HepG2 (cell line): ENCODE measurements around the gene ABCB4. TPM values are rescaled to one million over a fixed set of nuclear protein-coding genes. Genes with fewer than 3 reads are reported as not detected.

Experiments
- ATAC-seq: fragments of 200-7000 bp; cut with Tn5 transposase; 3 replicates; pipeline ENCODE4 v1.9.1; 2020; ENCODE audit warnings: mild to moderate bottlenecking, moderate library complexity
- BruUV-seq: library from RNA; stranded (reverse); fragments of 400-500 nt; replicated peaks from 2 replicates; lab custom pipeline; 2021; lab: Mats Ljungman, UMichigan
- CTCF ChIA-PET: fragments of 300-600 bp; formaldehyde crosslinking; extraction: SDS; loops from one replicate; lab custom pipeline; 2021; ENCODE audit warnings: low total read pairs, inconsistent platforms, low intra/inter-chr PET ratio; lab: Yijun Ruan, JAX
- POLR2A ChIA-PET: fragments of 350-600 bp; sonication (Branson Sonifier 250); formaldehyde crosslinking; loops from one replicate; lab custom pipeline; 2020; ENCODE audit warnings: antibody characterized with exemption, inconsistent platforms; lab: Yijun Ruan, JAX
- DNase-seq: peaks from one replicate; pipeline ENCODE4 v3.0.0-alpha.2; 2015; ENCODE audit warnings: low spot score
- FAIRE-seq: peaks from 3 replicates; lab custom pipeline; 2011; peaks lifted over from hg19 to GRCh38; lab: Jason Lieb, UNC
- H2AFZ ChIP-seq: one replicate; pipeline ENCODE4 v1.6.1; 2011; ENCODE audit warnings: low read length, inconsistent platforms
- H3K27ac ChIP-seq: fragments of 300-600 bp; 3 replicates; pipeline ENCODE4 v1.8.0; 2011; ENCODE audit warnings: mixed run types, mild to moderate bottlenecking, mixed read lengths, low read length, inconsistent platforms; ENCODE audit not compliant: insufficient read depth; ENCODE audit errors: extremely low read length
- H3K27me3 ChIP-seq, 2 experiments: fragments of 200-600 bp in 1 of 2; 2 replicates in 1 of 2; 3 replicates in 1 of 2; pipeline versions ENCODE4 v1.6.0 to v1.8.0; 2011; ENCODE audit warnings: low read length in 2 of 2, mild to moderate bottlenecking in 2 of 2, moderate library complexity in 2 of 2, inconsistent platforms in 1 of 2; ENCODE audit not compliant: insufficient read depth in 2 of 2, control insufficient read depth in 1 of 2
- H3K36me3 ChIP-seq, 2 experiments: fragments of 200-600 bp in 1 of 2; replicated peaks in 1 of 2; 2 replicates in 1 of 2; 3 replicates in 1 of 2; pipeline versions ENCODE4 v1.5.1 to v1.8.0; 2011; ENCODE audit warnings: low read length in 2 of 2, inconsistent platforms in 1 of 2; ENCODE audit not compliant: insufficient read depth in 2 of 2, control insufficient read depth in 1 of 2
- H3K4me1 ChIP-seq: 2 replicates; pipeline ENCODE4 v1.5.1; 2012; ENCODE audit warnings: low read length, inconsistent platforms; ENCODE audit not compliant: insufficient read depth
- H3K4me2 ChIP-seq: 2 replicates; pipeline ENCODE4 v1.6.0; 2011; ENCODE audit warnings: low read depth, low read length, inconsistent platforms
- H3K4me3 ChIP-seq, 3 experiments: fragments of 200-600 bp in 1 of 3; sonication (generic), shearing (Covaris generic) in 1 of 3; replicated peaks in 1 of 3; 2 replicates each; pipeline ENCODE4 v1.5.1; 2011 to 2016; ENCODE audit warnings: low read length in 3 of 3, inconsistent platforms in 2 of 3, low read depth in 2 of 3, mild to moderate bottlenecking in 2 of 3, control low read depth in 1 of 3, mixed read lengths in 1 of 3; ENCODE audit not compliant: insufficient read depth in 1 of 3
- H3K79me2 ChIP-seq: one replicate; pipeline ENCODE4 v1.6.1; 2011; ENCODE audit warnings: low read length, inconsistent platforms; ENCODE audit not compliant: insufficient read depth
- H3K9ac ChIP-seq: 2 replicates; pipeline ENCODE4 v1.6.0; 2011; ENCODE audit warnings: mild to moderate bottlenecking, low read depth, low read length, inconsistent platforms; ENCODE audit not compliant: insufficient read depth
- H3K9me3 ChIP-seq: 2 replicates; pipeline ENCODE4 v1.5.1; 2012; ENCODE audit warnings: mild to moderate bottlenecking, low read length
- H4K20me1 ChIP-seq: 2 replicates; pipeline ENCODE4 v1.6.0; 2011; ENCODE audit warnings: inconsistent platforms, mild to moderate bottlenecking, low read length, moderate library complexity; ENCODE audit not compliant: insufficient read depth
- ATF7-NPFF ChIP-seq: sonication (generic); formaldehyde crosslinking; IDR thresholded peaks from 2 replicates; pipeline ENCODE4 v1.8.1; 2023; ENCODE audit warnings: mild to moderate bottlenecking, low read depth, missing genetic modification reagents, moderate library complexity
- JDP2 ChIP-seq: sonication (generic); formaldehyde crosslinking; IDR thresholded peaks from 2 replicates; pipeline ENCODE4 v1.8.1; 2022; ENCODE audit warnings: missing genetic modification reagents, borderline replicate concordance
- MTF1 ChIP-seq: sonication (generic); formaldehyde crosslinking; IDR thresholded peaks from 2 replicates; pipeline ENCODE4 v1.5.0; 2020; ENCODE audit warnings: missing genetic modification reagents
- PTBP1 ChIP-seq: fragments of 200-400 bp; formaldehyde crosslinking; IDR thresholded peaks from 2 replicates; pipeline ENCODE4 v1.6.1; 2018; ENCODE audit warnings: low read length, low read depth; ENCODE audit not compliant: poor library complexity, severe bottlenecking
- SSRP1 ChIP-seq: IDR thresholded peaks from 2 replicates; pipeline ENCODE4 v1.6.1; 2016; ENCODE audit warnings: control low read depth
- TSC22D2 ChIP-seq: sonication (generic); formaldehyde crosslinking; IDR thresholded peaks from 2 replicates; pipeline ENCODE4 v1.5.1; 2020; ENCODE audit warnings: missing genetic modification reagents, mild to moderate bottlenecking, borderline replicate concordance
- ZNF124 ChIP-seq: sonication (generic); formaldehyde crosslinking; IDR thresholded peaks from 2 replicates; pipeline ENCODE4 v1.4.0; 2020; ENCODE audit warnings: missing genetic modification reagents
- ZNF441 ChIP-seq: sonication (generic); formaldehyde crosslinking; IDR thresholded peaks from 2 replicates; pipeline ENCODE4 v1.7.0; 2021; ENCODE audit warnings: missing genetic modification reagents, borderline replicate concordance
- ZNF782 ChIP-seq: sonication (generic); formaldehyde crosslinking; IDR thresholded peaks from 2 replicates; pipeline ENCODE4 v1.4.0; 2020; ENCODE audit warnings: missing genetic modification reagents, mild to moderate bottlenecking, borderline replicate concordance
- WGBS: methylation state at CpG from one replicate; pipeline ENCODE4 v1.1.6; 2017; ENCODE audit warnings: low lambda C conversion rate; 5-methylcytosine and 5-hydroxymethylcytosine counted together
- in situ Hi-C: cut with HindIII; loops from 2 replicates; pipeline ENCODE4 v1.10.0; 2017; ENCODE audit warnings: low pct_unique_long_range_greater_than_20kb; ENCODE audit not compliant: extremely low pct_ligation_motif_present
- intact Hi-C: fragments of 100-400 bp; cut with micrococcal nuclease; formaldehyde crosslinking; loops from one replicate; pipeline ENCODE4 v1.10.0; 2022; ENCODE audit not compliant: unreplicated experiment
- polyA plus RNA-seq, 8 experiments: library from polyadenylated mRNA; depleted of rRNA in 3 of 8; stranded (reverse) in 7 of 8; unstranded in 1 of 8; fragments of >200 nt; fragmentation: Illumina TruSeq in 4 of 8; extraction: Trizol in 4 of 8; gene quantifications; 2 replicates each; pipeline versions ENCODE4 v1.2.1 to v1.2.3, GENCODE V29; 2011 to 2016; ENCODE audit warnings: low read depth in 4 of 8, missing spikeins in 1 of 8, mixed read lengths in 1 of 8; ENCODE audit not compliant: insufficient read depth in 1 of 8
- total RNA-seq, 5 experiments: library from RNA; depleted of rRNA; stranded (reverse); fragments of >200 nt; fragmentation: Illumina TruSeq; extraction: Trizol; gene quantifications; 2 replicates each; pipeline ENCODE4 v1.2.3, GENCODE V29; 2016; ENCODE audit warnings: low read depth in 1 of 5
- TF ChIP-seq, protein P1 (sequence below): sonication (generic); formaldehyde crosslinking; IDR thresholded peaks from 2 replicates; pipeline ENCODE4 v1.4.0; 2020; ENCODE audit warnings: mild to moderate bottlenecking, missing genetic modification reagents
- TF ChIP-seq, protein P2 (sequence below): sonication (generic); formaldehyde crosslinking; IDR thresholded peaks from 2 replicates; pipeline ENCODE4 v1.5.0; 2020; ENCODE audit warnings: mild to moderate bottlenecking, missing genetic modification reagents
- TF ChIP-seq, protein P3 (sequence below): sonication (generic); formaldehyde crosslinking; IDR thresholded peaks from 2 replicates; pipeline ENCODE4 v1.4.0; 2020; ENCODE audit warnings: mild to moderate bottlenecking, low read depth, missing genetic modification reagents
- TF ChIP-seq, protein P4 (sequence below): sonication (generic); formaldehyde crosslinking; IDR thresholded peaks from 2 replicates; pipeline ENCODE4 v1.8.0; 2022; ENCODE audit warnings: missing genetic modification reagents, mild to moderate bottlenecking, borderline replicate concordance
- TF ChIP-seq, protein P5 (sequence below): sonication (generic); formaldehyde crosslinking; IDR thresholded peaks from 2 replicates; pipeline ENCODE4 v1.4.0; 2020; ENCODE audit warnings: mild to moderate bottlenecking, missing genetic modification reagents

The ABCB4 gene
- total and polyA plus RNA-seq, 2 of the 13 experiments (the other 11 are each of a cell fraction or from before 2014, with no cell fraction given), result 18.0 to 32.4 TPM

DNA sequence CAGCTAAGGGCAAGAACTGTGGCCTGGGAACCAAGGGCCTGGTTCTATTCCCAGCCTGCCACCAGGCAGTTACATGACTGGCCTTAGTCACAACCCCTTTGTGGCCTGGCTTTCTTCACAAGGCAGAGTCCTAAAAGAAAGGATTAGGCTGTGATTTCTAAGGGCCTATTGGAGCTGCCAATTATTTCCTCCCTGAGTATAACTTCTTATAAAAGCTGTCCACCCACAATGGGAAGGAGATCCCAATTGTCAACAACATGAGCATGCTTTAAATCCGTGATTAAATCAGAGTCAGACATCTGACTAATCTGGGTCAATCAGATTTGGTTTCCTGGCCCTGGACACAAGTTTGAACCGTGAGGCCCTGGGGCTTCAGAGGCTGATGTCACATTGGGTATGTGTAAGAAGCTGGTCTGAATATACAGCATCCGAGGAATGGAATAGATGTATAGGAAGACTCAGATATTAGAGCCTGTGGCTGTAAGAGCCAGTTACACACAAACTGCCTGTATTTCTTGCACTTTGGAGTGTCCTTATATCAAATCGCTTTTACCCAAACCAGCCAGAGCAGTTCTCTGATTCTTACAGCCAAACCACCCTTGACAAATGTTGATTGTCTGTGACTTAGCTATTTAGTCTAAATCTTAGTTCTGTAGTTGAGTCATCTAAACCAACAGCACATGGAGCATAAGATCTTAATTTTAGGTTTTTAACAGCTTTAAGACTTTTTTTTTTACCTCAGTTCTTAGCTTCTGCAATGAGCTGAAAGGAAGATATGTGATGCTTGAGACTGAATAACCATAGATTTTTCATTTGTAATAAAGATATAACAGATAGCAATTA, 61.3 kb downstream of the ABCB4 start:
- H3K9ac ChIP-seq, result no peak overlapping the region
- no peak overlapping the region for H2AFZ ChIP-seq
- H3K79me2 ChIP-seq, result no peaks in the 10 kb centered on the region
- in situ Hi-C loops, result loop anchor here (25.0 kb wide), 1 partner anchor 477 kb away; no protein-coding TSS in a partner anchor
- H3K27ac ChIP-seq, result no peak overlapping the region
- 93% methylated on average over 4 of the region's 4 CpGs for WGBS
- POLR2A ChIA-PET, result interaction anchor here (0.9 to 1.8 kb wide), 3 partner anchors 51 to 97 kb away, joined by 4 to 6 read pairs (median 5); no protein-coding TSS in a partner anchor
- intact Hi-C loops, result no loop called here
- ATAC-seq, result no peak
- no TSS peak for BruUV-seq
- H4K20me1 ChIP-seq, result no peaks in the 10 kb centered on the region
- peaks cover 11% of the 10 kb centered on the region for H3K4me1 ChIP-seq
- no peak overlapping the region for H3K4me2 ChIP-seq
- no peaks in the 10 kb centered on the region for H3K9me3 ChIP-seq
- no peak overlapping the region for H3K4me3 ChIP-seq
- DNase-seq, result no peak
- CTCF ChIA-PET, result interaction anchor here (6.6 kb wide), 1 partner anchor 101 kb away, joined by 86 read pairs; no protein-coding TSS in a partner anchor
- H3K27me3 ChIP-seq, result no peaks in the 10 kb centered on the region
- peaks cover 1 to 3% of the 10 kb centered on the region in 2 experiments; a peak in 2 of 5 replicates for H3K36me3 ChIP-seq
- no peak for FAIRE-seq
- TF ChIP-seq, protein P1, sequence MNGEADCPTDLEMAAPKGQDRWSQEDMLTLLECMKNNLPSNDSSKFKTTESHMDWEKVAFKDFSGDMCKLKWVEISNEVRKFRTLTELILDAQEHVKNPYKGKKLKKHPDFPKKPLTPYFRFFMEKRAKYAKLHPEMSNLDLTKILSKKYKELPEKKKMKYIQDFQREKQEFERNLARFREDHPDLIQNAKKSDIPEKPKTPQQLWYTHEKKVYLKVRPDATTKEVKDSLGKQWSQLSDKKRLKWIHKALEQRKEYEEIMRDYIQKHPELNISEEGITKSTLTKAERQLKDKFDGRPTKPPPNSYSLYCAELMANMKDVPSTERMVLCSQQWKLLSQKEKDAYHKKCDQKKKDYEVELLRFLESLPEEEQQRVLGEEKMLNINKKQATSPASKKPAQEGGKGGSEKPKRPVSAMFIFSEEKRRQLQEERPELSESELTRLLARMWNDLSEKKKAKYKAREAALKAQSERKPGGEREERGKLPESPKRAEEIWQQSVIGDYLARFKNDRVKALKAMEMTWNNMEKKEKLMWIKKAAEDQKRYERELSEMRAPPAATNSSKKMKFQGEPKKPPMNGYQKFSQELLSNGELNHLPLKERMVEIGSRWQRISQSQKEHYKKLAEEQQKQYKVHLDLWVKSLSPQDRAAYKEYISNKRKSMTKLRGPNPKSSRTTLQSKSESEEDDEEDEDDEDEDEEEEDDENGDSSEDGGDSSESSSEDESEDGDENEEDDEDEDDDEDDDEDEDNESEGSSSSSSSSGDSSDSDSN (CRISPR knock-in tag), result no peak
- TF ChIP-seq SSRP1 (CRISPR knock-in tag) (no peak), JDP2 (CRISPR knock-in tag) (no peak), MTF1 (CRISPR knock-in tag) (no peak), ATF7-NPFF (CRISPR knock-in tag) (no peak), ZNF124 (CRISPR knock-in tag) (no peak), PTBP1 (no peak), ZNF441 (CRISPR knock-in tag) (no peak), TSC22D2 (no peak), ZNF782 (no peak)
- TF ChIP-seq, protein P2, sequence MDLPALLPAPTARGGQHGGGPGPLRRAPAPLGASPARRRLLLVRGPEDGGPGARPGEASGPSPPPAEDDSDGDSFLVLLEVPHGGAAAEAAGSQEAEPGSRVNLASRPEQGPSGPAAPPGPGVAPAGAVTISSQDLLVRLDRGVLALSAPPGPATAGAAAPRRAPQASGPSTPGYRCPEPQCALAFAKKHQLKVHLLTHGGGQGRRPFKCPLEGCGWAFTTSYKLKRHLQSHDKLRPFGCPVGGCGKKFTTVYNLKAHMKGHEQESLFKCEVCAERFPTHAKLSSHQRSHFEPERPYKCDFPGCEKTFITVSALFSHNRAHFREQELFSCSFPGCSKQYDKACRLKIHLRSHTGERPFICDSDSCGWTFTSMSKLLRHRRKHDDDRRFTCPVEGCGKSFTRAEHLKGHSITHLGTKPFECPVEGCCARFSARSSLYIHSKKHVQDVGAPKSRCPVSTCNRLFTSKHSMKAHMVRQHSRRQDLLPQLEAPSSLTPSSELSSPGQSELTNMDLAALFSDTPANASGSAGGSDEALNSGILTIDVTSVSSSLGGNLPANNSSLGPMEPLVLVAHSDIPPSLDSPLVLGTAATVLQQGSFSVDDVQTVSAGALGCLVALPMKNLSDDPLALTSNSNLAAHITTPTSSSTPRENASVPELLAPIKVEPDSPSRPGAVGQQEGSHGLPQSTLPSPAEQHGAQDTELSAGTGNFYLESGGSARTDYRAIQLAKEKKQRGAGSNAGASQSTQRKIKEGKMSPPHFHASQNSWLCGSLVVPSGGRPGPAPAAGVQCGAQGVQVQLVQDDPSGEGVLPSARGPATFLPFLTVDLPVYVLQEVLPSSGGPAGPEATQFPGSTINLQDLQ (CRISPR knock-in tag), result no peak
- TF ChIP-seq, protein P3, sequence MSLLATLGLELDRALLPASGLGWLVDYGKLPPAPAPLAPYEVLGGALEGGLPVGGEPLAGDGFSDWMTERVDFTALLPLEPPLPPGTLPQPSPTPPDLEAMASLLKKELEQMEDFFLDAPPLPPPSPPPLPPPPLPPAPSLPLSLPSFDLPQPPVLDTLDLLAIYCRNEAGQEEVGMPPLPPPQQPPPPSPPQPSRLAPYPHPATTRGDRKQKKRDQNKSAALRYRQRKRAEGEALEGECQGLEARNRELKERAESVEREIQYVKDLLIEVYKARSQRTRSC (CRISPR knock-in tag), result no peak
- TF ChIP-seq, protein P4, sequence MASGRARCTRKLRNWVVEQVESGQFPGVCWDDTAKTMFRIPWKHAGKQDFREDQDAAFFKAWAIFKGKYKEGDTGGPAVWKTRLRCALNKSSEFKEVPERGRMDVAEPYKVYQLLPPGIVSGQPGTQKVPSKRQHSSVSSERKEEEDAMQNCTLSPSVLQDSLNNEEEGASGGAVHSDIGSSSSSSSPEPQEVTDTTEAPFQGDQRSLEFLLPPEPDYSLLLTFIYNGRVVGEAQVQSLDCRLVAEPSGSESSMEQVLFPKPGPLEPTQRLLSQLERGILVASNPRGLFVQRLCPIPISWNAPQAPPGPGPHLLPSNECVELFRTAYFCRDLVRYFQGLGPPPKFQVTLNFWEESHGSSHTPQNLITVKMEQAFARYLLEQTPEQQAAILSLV (CRISPR knock-in tag), result no peak
- TF ChIP-seq, protein P5, sequence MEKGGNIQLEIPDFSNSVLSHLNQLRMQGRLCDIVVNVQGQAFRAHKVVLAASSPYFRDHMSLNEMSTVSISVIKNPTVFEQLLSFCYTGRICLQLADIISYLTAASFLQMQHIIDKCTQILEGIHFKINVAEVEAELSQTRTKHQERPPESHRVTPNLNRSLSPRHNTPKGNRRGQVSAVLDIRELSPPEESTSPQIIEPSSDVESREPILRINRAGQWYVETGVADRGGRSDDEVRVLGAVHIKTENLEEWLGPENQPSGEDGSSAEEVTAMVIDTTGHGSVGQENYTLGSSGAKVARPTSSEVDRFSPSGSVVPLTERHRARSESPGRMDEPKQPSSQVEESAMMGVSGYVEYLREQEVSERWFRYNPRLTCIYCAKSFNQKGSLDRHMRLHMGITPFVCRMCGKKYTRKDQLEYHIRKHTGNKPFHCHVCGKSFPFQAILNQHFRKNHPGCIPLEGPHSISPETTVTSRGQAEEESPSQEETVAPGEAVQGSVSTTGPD (CRISPR knock-in tag), result no peak
